GM12872 (cell line): Measurements from ENCODE around the gene CXCR3.

ENCODE experiments used
- CTCF ChIP-seq: IDR thresholded peaks from 3 replicates; pipeline ENCODE4 v1.5.1; 2011; ENCODE audit warnings: low read depth, mild to moderate bottlenecking, low read length, moderate library complexity; ENCODE audit not compliant: insufficient read depth

CXCR3 gene

GRCh38 chrX:71650333-71650969 is 32.1 kb upstream of the CXCR3 start:
- peak; percentile 64 for TF ChIP-seq CTCF

GRCh38 chrX:71640002-71640401 is 21.7 kb upstream of the CXCR3 start:
- no peak for TF ChIP-seq CTCF

- no peak for TF ChIP-seq CTCF
Observed at GRCh38 chrX:71638409-71638808, 20.1 kb upstream of the CXCR3 start.

- TF ChIP-seq CTCF = no peak
Observed at GRCh38 chrX:71637848-71638247, 19.5 kb upstream of the CXCR3 start.

GRCh38 chrX:71637253-71637618 is 18.9 kb upstream of the CXCR3 start:
- no peak for TF ChIP-seq CTCF

- no peak for TF ChIP-seq CTCF
Observed at GRCh38 chrX:71636438-71637252, 18.3 kb upstream of the CXCR3 start.

- no peak for TF ChIP-seq CTCF
Observed at GRCh38 chrX:71634366-71634765, 16.1 kb upstream of the CXCR3 start.
